HAP-1 (cell line): ENCODE results near the gene RAI1.

ENCODE experiments used
- DNase-seq, 2 experiments: peaks; one replicate each; pipeline ENCODE4 v3.0.0-alpha.2; 2016 to 2020; ENCODE audit warnings: low spot score in 2 of 2
- H3K27me3 ChIP-seq: fragments of 250-450 bp; sonication (Bioruptor Pico); 2 replicates; pipeline ENCODE4 v1.5.1; 2020; ENCODE audit warnings: low read depth, mild to moderate bottlenecking, moderate library complexity
- H3K36me3 ChIP-seq: fragments of 250-450 bp; sonication (Bioruptor Pico); replicated peaks from 2 replicates; pipeline ENCODE4 v1.5.1; 2020; ENCODE audit warnings: mild to moderate bottlenecking
- H3K4me1 ChIP-seq: fragments of 250-450 bp; sonication (Bioruptor Pico); 2 replicates; pipeline ENCODE4 v1.5.1; 2020; ENCODE audit warnings: mild to moderate bottlenecking
- H3K4me3 ChIP-seq: fragments of 250-450 bp; sonication (Bioruptor Pico); 2 replicates; pipeline ENCODE4 v1.5.1; 2020; ENCODE audit warnings: mild to moderate bottlenecking, moderate library complexity
- H3K9me3 ChIP-seq: fragments of 250-450 bp; sonication (Bioruptor Pico); 2 replicates; pipeline ENCODE4 v1.5.1; 2020; ENCODE audit warnings: mild to moderate bottlenecking, moderate library complexity
- in situ Hi-C: fragments of 300-500 bp; cut with MboI; formaldehyde crosslinking; loops from 3 replicates; pipeline ENCODE4 v1.14.3; 2020; ENCODE audit warnings: low sequenced_read_pairs, inconsistent platforms, mixed read lengths

RAI1 gene

GRCh38 chr17:17783116-17783824, 102.0 kb downstream of the RAI1 start:
- no peaks in the 10 kb centered on the region for H3K27me3 ChIP-seq
- H3K4me3 ChIP-seq = peak overlapping the region; percentile 27
- H3K36me3 ChIP-seq = no peaks in the 10 kb centered on the region
- peak; percentile 55 to 83 for DNase-seq
- peaks cover 26% of the 10 kb centered on the region for H3K4me1 ChIP-seq
- no peaks in the 10 kb centered on the region for H3K9me3 ChIP-seq
- in situ Hi-C loops = no loop called here

- peaks cover 26% of the 10 kb centered on the region for H3K4me1 ChIP-seq
- no peaks in the 10 kb centered on the region for H3K36me3 ChIP-seq
- no peaks in the 10 kb centered on the region for H3K27me3 ChIP-seq
- H3K9me3 ChIP-seq = no peaks in the 10 kb centered on the region
- in situ Hi-C loops = no loop called here
- peak; percentile 63 to 75 for DNase-seq
- peak overlapping the region; percentile 27 for H3K4me3 ChIP-seq
Measured at GRCh38 chr17:17783825-17784656, 102.8 kb downstream of the RAI1 start.

- Histone ChIP-seq H3K4me3 (no peak overlapping the region), H3K4me1 (peaks cover 26% of the 10 kb centered on the region), H3K36me3 (no peaks in the 10 kb centered on the region), H3K27me3 (no peaks in the 10 kb centered on the region), H3K9me3 (no peaks in the 10 kb centered on the region)
- in situ Hi-C loops = no loop called here
- peak in 1 of 2 experiments; percentile 54 for DNase-seq
Measured at GRCh38 chr17:17784657-17785267, 103.5 kb downstream of the RAI1 start.

- Histone ChIP-seq H3K9me3 (no peaks in the 10 kb centered on the region), H3K4me3 (no peak overlapping the region), H3K36me3 (no peaks in the 10 kb centered on the region), H3K27me3 (no peaks in the 10 kb centered on the region), H3K4me1 (peaks cover 26% of the 10 kb centered on the region)
- in situ Hi-C loops = no loop called here
- DNase-seq = no peak
Measured at GRCh38 chr17:17785407-17785806, 104.1 kb downstream of the RAI1 start.

- no peak overlapping the region for H3K4me3 ChIP-seq
- H3K27me3 ChIP-seq = no peaks in the 10 kb centered on the region
- no peaks in the 10 kb centered on the region for H3K36me3 ChIP-seq
- no peak for DNase-seq
- H3K4me1 ChIP-seq = peaks cover 11% of the 10 kb centered on the region
- in situ Hi-C loops = no loop called here
- no peaks in the 10 kb centered on the region for H3K9me3 ChIP-seq
Measured at GRCh38 chr17:17786998-17787397, 105.7 kb downstream of the RAI1 start.

GRCh38 chr17:17787568-17787967, 106.3 kb downstream of the RAI1 start:
- in situ Hi-C loops = no loop called here
- peaks cover 11% of the 10 kb centered on the region for H3K4me1 ChIP-seq
- no peaks in the 10 kb centered on the region for H3K27me3 ChIP-seq

GRCh38 chr17:17788967-17789366, 107.7 kb downstream of the RAI1 start:
- no peaks in the 10 kb centered on the region for H3K27me3 ChIP-seq
- in situ Hi-C loops = no loop called here
- no peaks in the 10 kb centered on the region for H3K9me3 ChIP-seq
- peaks cover 9% of the 10 kb centered on the region; the same call in 1 of the 2 replicates for H3K36me3 ChIP-seq
- no peak for DNase-seq
- no peak overlapping the region for H3K4me3 ChIP-seq
- peaks cover 6% of the 10 kb centered on the region for H3K4me1 ChIP-seq

More at GRCh38 chr17:17787568-17787967, 106.3 kb downstream of the RAI1 start:
- no peaks in the 10 kb centered on the region for H3K36me3 ChIP-seq
- no peak for DNase-seq
- no peak overlapping the region for H3K4me3 ChIP-seq
- no peaks in the 10 kb centered on the region for H3K9me3 ChIP-seq

GRCh38 chr17:17789410-17789809, 108.2 kb downstream of the RAI1 start:
- peaks cover 1% of the 10 kb centered on the region for H3K4me1 ChIP-seq
- in situ Hi-C loops = no loop called here
- DNase-seq = no peak
- peaks cover 14% of the 10 kb centered on the region; the same call in 1 of the 2 replicates for H3K36me3 ChIP-seq
- H3K9me3 ChIP-seq = no peaks in the 10 kb centered on the region
- H3K27me3 ChIP-seq = no peaks in the 10 kb centered on the region
- no peak overlapping the region for H3K4me3 ChIP-seq

GRCh38 chr17:17789828-17790636, 108.8 kb downstream of the RAI1 start:
- H3K27me3 ChIP-seq = no peaks in the 10 kb centered on the region

GRCh38 chr17:17790637-17791464, 109.6 kb downstream of the RAI1 start:
- peaks cover 22% of the 10 kb centered on the region for H3K36me3 ChIP-seq
- no peak overlapping the region for H3K4me3 ChIP-seq
- in situ Hi-C loops = no loop called here
- H3K27me3 ChIP-seq = no peaks in the 10 kb centered on the region
- H3K4me1 ChIP-seq = no peaks in the 10 kb centered on the region
- H3K9me3 ChIP-seq = no peaks in the 10 kb centered on the region
- DNase-seq = no peak

More at GRCh38 chr17:17789828-17790636, 108.8 kb downstream of the RAI1 start:
- Histone ChIP-seq H3K9me3 (no peaks in the 10 kb centered on the region), H3K4me3 (no peak overlapping the region), H3K36me3 (peaks cover 14% of the 10 kb centered on the region; the same call in 1 of the 2 replicates), H3K4me1 (no peaks in the 10 kb centered on the region)
- DNase-seq = no peak
- in situ Hi-C loops = no loop called here

GRCh38 chr17:17792037-17792550, 110.8 kb downstream of the RAI1 start:
- H3K9me3 ChIP-seq = no peaks in the 10 kb centered on the region

GRCh38 chr17:17792551-17793377, 111.5 kb downstream of the RAI1 start:
- in situ Hi-C loops = no loop called here
- H3K27me3 ChIP-seq = no peaks in the 10 kb centered on the region
- H3K4me1 ChIP-seq = no peaks in the 10 kb centered on the region
- H3K4me3 ChIP-seq = no peak overlapping the region
- H3K9me3 ChIP-seq = no peaks in the 10 kb centered on the region
- no peak for DNase-seq
- peaks cover 34% of the 10 kb centered on the region for H3K36me3 ChIP-seq

More at GRCh38 chr17:17792037-17792550, 110.8 kb downstream of the RAI1 start:
- DNase-seq = no peak
- in situ Hi-C loops = no loop called here
- H3K27me3 ChIP-seq = no peaks in the 10 kb centered on the region
- peaks cover 29% of the 10 kb centered on the region for H3K36me3 ChIP-seq
- no peaks in the 10 kb centered on the region for H3K4me1 ChIP-seq
- H3K4me3 ChIP-seq = no peak overlapping the region
